ENCODE measurements around the gene ISLR. TPM values are rescaled to one million over a fixed set of nuclear protein-coding genes. Genes with fewer than 3 reads are reported as not detected.

Gene ISLR
- polyA plus RNA-seq, 2 donors: 2.3 to 5.3 TPM

- 83 to 85% methylated on average over 7 of the region's 7 CpGs for WGBS, 2 donors
These were observed 2.5 kb upstream of the ISLR start for GRCh38 chr15:74170875-74171578.

GRCh38 chr15:74171965-74172541 lies 1.5 kb upstream of the ISLR start:
- no peak overlapping the region for H3K4me3 ChIP-seq (ENCODE audit: low read depth in 1 of 2, low read length in 2 of 2)
- peak overlapping the region in 1 of 2 donors; percentile 61 for H3K27ac ChIP-seq (ENCODE audit: low read depth in 2 of 2, low read length in 1 of 2)
- peaks cover 0 to 3% of the 10 kb centered on the region in 2 donors for H3K4me1 ChIP-seq (ENCODE audit: control insufficient read depth in 2 of 2, insufficient read depth in 2 of 2, low read length in 1 of 2)
- no peaks in the 10 kb centered on the region for H3K9me3 ChIP-seq (ENCODE audit: control insufficient read depth in 2 of 2, insufficient read depth in 1 of 2, low read depth in 1 of 2, low read length in 1 of 2)
- WGBS, 2 donors: 81 to 89% methylated on average over 1 of the region's 1 CpG
- H3K36me3 ChIP-seq (ENCODE audit: control insufficient read depth in 2 of 2, insufficient read depth in 2 of 2, low read length in 1 of 2): no peaks in the 10 kb centered on the region
- no peaks in the 10 kb centered on the region for H3K27me3 ChIP-seq (ENCODE audit: control insufficient read depth in 1 of 2, insufficient read depth in 2 of 2, low read length in 2 of 2)

More at GRCh38 chr15:74170875-74171578, 2.5 kb upstream of the ISLR start:
- Histone ChIP-seq H3K9me3 (ENCODE audit: control insufficient read depth in 2 of 2, insufficient read depth in 1 of 2, low read depth in 1 of 2, low read length in 1 of 2) (no peaks in the 10 kb centered on the region), H3K27ac (ENCODE audit: low read depth in 2 of 2, low read length in 1 of 2) (no peak overlapping the region), H3K36me3 (ENCODE audit: control insufficient read depth in 2 of 2, insufficient read depth in 2 of 2, low read length in 1 of 2) (no peaks in the 10 kb centered on the region), H3K4me3 (ENCODE audit: low read depth in 1 of 2, low read length in 2 of 2) (no peak overlapping the region), H3K4me1 (ENCODE audit: control insufficient read depth in 2 of 2, insufficient read depth in 2 of 2, low read length in 1 of 2) (peaks cover 0 to 3% of the 10 kb centered on the region in 2 donors), H3K27me3 (ENCODE audit: control insufficient read depth in 1 of 2, insufficient read depth in 2 of 2, low read length in 2 of 2) (no peaks in the 10 kb centered on the region)

GRCh38 chr15:74172701-74173379 lies 670 bp upstream of the ISLR start:
- H3K36me3 ChIP-seq (ENCODE audit: control insufficient read depth in 2 of 2, insufficient read depth in 2 of 2, low read length in 1 of 2): no peaks in the 10 kb centered on the region
- H3K4me3 ChIP-seq (ENCODE audit: low read depth in 1 of 2, low read length in 2 of 2): no peak overlapping the region
- H3K9me3 ChIP-seq (ENCODE audit: control insufficient read depth in 2 of 2, insufficient read depth in 1 of 2, low read depth in 1 of 2, low read length in 1 of 2): no peaks in the 10 kb centered on the region
- peaks cover 0 to 3% of the 10 kb centered on the region in 2 donors for H3K4me1 ChIP-seq (ENCODE audit: control insufficient read depth in 2 of 2, insufficient read depth in 2 of 2, low read length in 1 of 2)
- WGBS, 2 donors: 60 to 61% methylated on average over 13 of the region's 13 CpGs
- H3K27me3 ChIP-seq (ENCODE audit: control insufficient read depth in 1 of 2, insufficient read depth in 2 of 2, low read length in 2 of 2): no peaks in the 10 kb centered on the region
- H3K27ac ChIP-seq (ENCODE audit: low read depth in 2 of 2, low read length in 1 of 2): peak overlapping the region; percentile 50 to 61

GRCh38 chr15:74174219-74174957 lies 878 bp downstream of the ISLR start:
- 71 to 72% methylated on average over 20 of the region's 20 CpGs for WGBS, 2 donors
- Histone ChIP-seq H3K36me3 (ENCODE audit: control insufficient read depth in 2 of 2, insufficient read depth in 2 of 2, low read length in 1 of 2) (no peaks in the 10 kb centered on the region), H3K9me3 (ENCODE audit: control insufficient read depth in 2 of 2, insufficient read depth in 1 of 2, low read depth in 1 of 2, low read length in 1 of 2) (no peaks in the 10 kb centered on the region), H3K4me1 (ENCODE audit: control insufficient read depth in 2 of 2, insufficient read depth in 2 of 2, low read length in 1 of 2) (peaks cover 0 to 3% of the 10 kb centered on the region in 2 donors), H3K4me3 (ENCODE audit: low read depth in 1 of 2, low read length in 2 of 2) (peak overlapping the region in 1 of 2 donors; percentile 4), H3K27me3 (ENCODE audit: control insufficient read depth in 1 of 2, insufficient read depth in 2 of 2, low read length in 2 of 2) (no peaks in the 10 kb centered on the region), H3K27ac (ENCODE audit: low read depth in 2 of 2, low read length in 1 of 2) (peak overlapping the region; percentile 20 to 30)

- H3K36me3 ChIP-seq (ENCODE audit: control insufficient read depth in 2 of 2, insufficient read depth in 2 of 2, low read length in 1 of 2): no peaks in the 10 kb centered on the region
- H3K4me1 ChIP-seq (ENCODE audit: control insufficient read depth in 2 of 2, insufficient read depth in 2 of 2, low read length in 1 of 2): peaks cover 5 to 8% of the 10 kb centered on the region in 2 donors
- no peaks in the 10 kb centered on the region for H3K27me3 ChIP-seq (ENCODE audit: control insufficient read depth in 1 of 2, insufficient read depth in 2 of 2, low read length in 2 of 2)
- WGBS, 2 donors: 81 to 93% methylated on average over 13 to 14 of the region's 14 CpGs
- no peak overlapping the region for H3K4me3 ChIP-seq (ENCODE audit: low read depth in 1 of 2, low read length in 2 of 2)
- H3K9me3 ChIP-seq (ENCODE audit: control insufficient read depth in 2 of 2, insufficient read depth in 1 of 2, low read depth in 1 of 2, low read length in 1 of 2): no peaks in the 10 kb centered on the region
- no peak overlapping the region for H3K27ac ChIP-seq (ENCODE audit: low read depth in 2 of 2, low read length in 1 of 2)
These were observed 1.4 kb downstream of the ISLR start for GRCh38 chr15:74174958-74175253.

GRCh38 chr15:74175271-74176191 lies 2.0 kb downstream of the ISLR start:
- WGBS, 2 donors: 89 to 90% methylated on average over 45 of the region's 45 CpGs
- H3K9me3 ChIP-seq (ENCODE audit: control insufficient read depth in 2 of 2, insufficient read depth in 1 of 2, low read depth in 1 of 2, low read length in 1 of 2): no peaks in the 10 kb centered on the region
- H3K27ac ChIP-seq (ENCODE audit: low read depth in 2 of 2, low read length in 1 of 2): no peak overlapping the region
- H3K4me1 ChIP-seq (ENCODE audit: control insufficient read depth in 2 of 2, insufficient read depth in 2 of 2, low read length in 1 of 2): peaks cover 9 to 11% of the 10 kb centered on the region in 2 donors
- no peaks in the 10 kb centered on the region for H3K36me3 ChIP-seq (ENCODE audit: control insufficient read depth in 2 of 2, insufficient read depth in 2 of 2, low read length in 1 of 2)
- no peaks in the 10 kb centered on the region for H3K27me3 ChIP-seq (ENCODE audit: control insufficient read depth in 1 of 2, insufficient read depth in 2 of 2, low read length in 2 of 2)
- H3K4me3 ChIP-seq (ENCODE audit: low read depth in 1 of 2, low read length in 2 of 2): no peak overlapping the region

- Histone ChIP-seq H3K9me3 (ENCODE audit: control insufficient read depth in 2 of 2, insufficient read depth in 1 of 2, low read depth in 1 of 2, low read length in 1 of 2) (no peaks in the 10 kb centered on the region), H3K36me3 (ENCODE audit: control insufficient read depth in 2 of 2, insufficient read depth in 2 of 2, low read length in 1 of 2) (no peaks in the 10 kb centered on the region), H3K27me3 (ENCODE audit: control insufficient read depth in 1 of 2, insufficient read depth in 2 of 2, low read length in 2 of 2) (no peaks in the 10 kb centered on the region), H3K4me3 (ENCODE audit: low read depth in 1 of 2, low read length in 2 of 2) (no peak overlapping the region), H3K4me1 (ENCODE audit: control insufficient read depth in 2 of 2, insufficient read depth in 2 of 2, low read length in 1 of 2) (peaks cover 13 to 16% of the 10 kb centered on the region in 2 donors), H3K27ac (ENCODE audit: low read depth in 2 of 2, low read length in 1 of 2) (no peak overlapping the region)
- 75 to 80% methylated on average over 10 of the region's 10 CpGs for WGBS, 2 donors
These were observed 3.0 kb downstream of the ISLR start for GRCh38 chr15:74176262-74177214.

- no peaks in the 10 kb centered on the region for H3K36me3 ChIP-seq (ENCODE audit: control insufficient read depth in 2 of 2, insufficient read depth in 2 of 2, low read length in 1 of 2)
- peaks cover 13 to 16% of the 10 kb centered on the region in 2 donors for H3K4me1 ChIP-seq (ENCODE audit: control insufficient read depth in 2 of 2, insufficient read depth in 2 of 2, low read length in 1 of 2)
- H3K4me3 ChIP-seq (ENCODE audit: low read depth in 1 of 2, low read length in 2 of 2): no peak overlapping the region
- H3K9me3 ChIP-seq (ENCODE audit: control insufficient read depth in 2 of 2, insufficient read depth in 1 of 2, low read depth in 1 of 2, low read length in 1 of 2): no peaks in the 10 kb centered on the region
- no peak overlapping the region for H3K27ac ChIP-seq (ENCODE audit: low read depth in 2 of 2, low read length in 1 of 2)
- WGBS, 2 donors: 72 to 83% methylated on average over 7 of the region's 7 CpGs
- H3K27me3 ChIP-seq (ENCODE audit: control insufficient read depth in 1 of 2, insufficient read depth in 2 of 2, low read length in 2 of 2): no peaks in the 10 kb centered on the region
These were observed 5.0 kb downstream of the ISLR start for GRCh38 chr15:74178326-74179100.
